Heart left ventricle (tissue), 13 donors: ENCODE results near the gene AFAP1L1.

Experiments used
- CTCF ChIP-seq, 12 donors: fragments of 200-600 bp; sonication (generic) in 4 of 12; IDR thresholded peaks; one replicate each; pipeline versions ENCODE4 v1.5.0 to v1.8.0; 2018 to 2022; ENCODE audit warnings: antibody characterized with exemption in 12 of 12, mild to moderate bottlenecking in 5 of 12
- POLR2A ChIP-seq, 2 donors: fragments of 450-650 bp; IDR thresholded peaks; one replicate each; pipeline ENCODE4 v1.6.1; 2017; ENCODE audit warnings: antibody characterized with exemption in 2 of 2, mild to moderate bottlenecking in 2 of 2, moderate library complexity in 2 of 2
- donor health status: ischemic (EF 13 %, LVEDD 7.1; RV severe dilation, severe dysfunction).
- donor health status: DM: no; HTN: yes; CAD: no.
- donor health status: DM: no; HTN: no; CAD: no.
- donor health status: ischemic (EF 25% LVEDD 6.9; RV normal size, moderate dysfunction).
- donor health status: ischemic (EF 25% LVEDD 5.7; RV mildly dilated, moderate dysfunction).
- donor health status: ischemic (EF 35%, LVEDD 5.7; RV mildly dilated, moderate dysfunction).
- donor health status: nonischemic (EF 11% LVEDD 7.7; RV severe dilation, severe dysfunction).
- donor health status: DM: yes; HTN: yes; CAD: no.
- donor health status: PGD.
- donor health status: ischemic (EF 29% LVEDD 5.4; RV normal size, mild dysfunction).
- donor health status: nonischemic (EF 23%, LVEDD 6.1; RV moderate dilation, normal function).

GRCh38 chr5:149247726-149248125 is 23.9 kb upstream of the AFAP1L1 start:
- no peak for TF ChIP-seq CTCF (IDR thresholded peaks at IDR 0.05)
- no peak for TF ChIP-seq POLR2A (IDR thresholded peaks at IDR 0.05)
